Hematopoietic multipotent progenitor cell (in vitro differentiated cells): ENCODE measurements around the gene EDN2. TPM values are rescaled to one million over a fixed set of nuclear protein-coding genes. Genes with fewer than 3 reads are reported as not detected.

Experiments used
- DNase-seq, 3 donors: peaks; one replicate each; pipeline ENCODE4 v3.0.0-alpha.2; 2011 to 2015; ENCODE audit warnings: low read depth in 2 of 3, low spot score in 2 of 3
- total RNA-seq: library from RNA; depleted of rRNA; stranded (reverse); fragments of >200 nt; gene quantifications from one replicate; pipeline ENCODE4 v1.2.3, GENCODE V29; 2012

The EDN2 gene
- total RNA-seq, 1 donor, result not detected

- DNase-seq, result no peak
These were observed 1.5 kb upstream of the EDN2 start for GRCh38 chr1:41486053-41486370.

GRCh38 chr1:41485605-41486004, 1.1 kb upstream of the EDN2 start:
- no peak for DNase-seq

- DNase-seq, result no peak
These were observed 502 bp downstream of the EDN2 start for GRCh38 chr1:41483960-41484401.

GRCh38 chr1:41483001-41483850, 1.3 kb downstream of the EDN2 start:
- no peak for DNase-seq

GRCh38 chr1:41482001-41482765, 2.3 kb downstream of the EDN2 start:
- DNase-seq, result no peak

GRCh38 chr1:41481109-41481775, 3.2 kb downstream of the EDN2 start:
- no peak for DNase-seq

- DNase-seq, result no peak
These were observed 4.0 kb downstream of the EDN2 start for GRCh38 chr1:41480204-41481108.

- DNase-seq, result no peak
These were observed 4.7 kb downstream of the EDN2 start for GRCh38 chr1:41479808-41480160.

- no peak for DNase-seq
These were observed 5.3 kb downstream of the EDN2 start for GRCh38 chr1:41479000-41479807.

- DNase-seq, result no peak
These were observed 6.2 kb downstream of the EDN2 start for GRCh38 chr1:41478118-41478748.

- DNase-seq, result no peak
These were observed 7.6 kb downstream of the EDN2 start for GRCh38 chr1:41476807-41477361.

- DNase-seq, result no peak
These were observed 8.5 kb downstream of the EDN2 start for GRCh38 chr1:41475859-41476567.

GRCh38 chr1:41475346-41475745, 9.1 kb downstream of the EDN2 start:
- no peak for DNase-seq

- DNase-seq, result no peak
These were observed 9.8 kb downstream of the EDN2 start for GRCh38 chr1:41474490-41475271.

- DNase-seq, result no peak
These were observed 10.6 kb downstream of the EDN2 start for GRCh38 chr1:41473738-41474362.

GRCh38 chr1:41471658-41472057, 12.8 kb downstream of the EDN2 start:
- DNase-seq, result no peak

- no peak for DNase-seq
These were observed 14.8 kb downstream of the EDN2 start for GRCh38 chr1:41469706-41470105.
